Endothelial cell of umbilical vein (primary cell): ENCODE data around the gene SVOP. TPM values are rescaled to one million over a fixed set of nuclear protein-coding genes. Genes with fewer than 3 reads are reported as not detected.

ENCODE experiments used
- BruUV-seq: library from RNA; stranded (reverse); fragments of 400-500 nt; replicated peaks from 2 replicates; lab custom pipeline; 2021; lab: Mats Ljungman, UMichigan
- CTCF ChIA-PET: fragments of 300-600, 350-600 bp; sonication (Branson Sonifier 250); formaldehyde crosslinking; loops from one replicate; lab custom pipeline; 2021; ENCODE audit warnings: antibody characterized with exemption, inconsistent platforms; lab: Charles Lee
- POLR2A ChIA-PET: fragments of 300-600, 350-600 bp; sonication (Branson Sonifier 250); formaldehyde crosslinking; loops from one replicate; lab custom pipeline; 2021; ENCODE audit warnings: antibody characterized with exemption, inconsistent platforms; lab: Charles Lee
- DNase-seq: peaks from one replicate; pipeline ENCODE4 v3.0.0-alpha.2; 2011; ENCODE audit warnings: low read depth, low spot score
- FAIRE-seq: peaks from 2 replicates; lab custom pipeline; 2011; peaks lifted over from hg19 to GRCh38; lab: Jason Lieb, UNC
- H2AFZ ChIP-seq: 2 replicates; pipeline ENCODE4 v1.6.0; 2012; ENCODE audit warnings: low read depth, low read length, control low read depth, inconsistent platforms
- H3K27ac ChIP-seq: 2 replicates; pipeline ENCODE4 v1.5.1; 2011; ENCODE audit warnings: low read depth, mild to moderate bottlenecking, control low read depth, low read length, moderate library complexity; ENCODE audit not compliant: insufficient read depth
- H3K27me3 ChIP-seq, 2 experiments: 2 replicates each; pipeline versions ENCODE4 v1.6.0 to v1.6.1; 2011; ENCODE audit warnings: low read length in 2 of 2, mixed read lengths in 1 of 2; ENCODE audit not compliant: control insufficient read depth in 2 of 2, insufficient read depth in 2 of 2
- H3K36me3 ChIP-seq, 2 experiments: 2 replicates in 1 of 2; 3 replicates in 1 of 2; pipeline ENCODE4 v1.5.1; 2011; ENCODE audit warnings: low read length in 2 of 2, mild to moderate bottlenecking in 1 of 2, moderate library complexity in 1 of 2; ENCODE audit not compliant: control insufficient read depth in 2 of 2, insufficient read depth in 2 of 2; ENCODE audit errors: extremely low read depth in 1 of 2
- H3K4me1 ChIP-seq: 3 replicates; pipeline ENCODE4 v1.5.1; 2011; ENCODE audit warnings: mild to moderate bottlenecking, low read length; ENCODE audit not compliant: control insufficient read depth, insufficient read depth; ENCODE audit errors: extremely low read depth
- H3K4me2 ChIP-seq: 2 replicates; pipeline ENCODE4 v1.6.1; 2011; ENCODE audit warnings: low read length, control low read depth, mixed read lengths; ENCODE audit not compliant: insufficient read depth
- H3K4me3 ChIP-seq, 3 experiments: fragments of 200-600 bp in 1 of 3; sonication (generic), shearing (Covaris generic) in 1 of 3; replicated peaks in 1 of 3; 2 replicates each; pipeline ENCODE4 v1.5.1; 2011 to 2016; ENCODE audit warnings: control low read depth in 3 of 3, low read length in 3 of 3, mild to moderate bottlenecking in 2 of 3, inconsistent platforms in 1 of 3, low read depth in 1 of 3, moderate library complexity in 1 of 3; ENCODE audit not compliant: insufficient read depth in 1 of 3
- H3K79me2 ChIP-seq: 2 replicates; pipeline ENCODE4 v1.6.0; 2012; ENCODE audit warnings: low read length, inconsistent platforms; ENCODE audit not compliant: control insufficient read depth, insufficient read depth
- H3K9ac ChIP-seq: replicated peaks from 2 replicates; pipeline ENCODE3; 2011; ENCODE audit warnings: low read length, control low read depth; ENCODE audit not compliant: insufficient read depth; ENCODE audit errors: extremely low read depth
- H3K9me1 ChIP-seq: replicated peaks from 3 replicates; pipeline ENCODE4 v1.6.0; 2011; ENCODE audit warnings: mild to moderate bottlenecking, low read length; ENCODE audit not compliant: control insufficient read depth, insufficient read depth; ENCODE audit errors: extremely low read depth
- H3K9me3 ChIP-seq: replicated peaks from 2 replicates; pipeline ENCODE4 v1.5.1; 2012; ENCODE audit warnings: low read length, inconsistent platforms; ENCODE audit not compliant: control insufficient read depth, insufficient read depth
- H4K20me1 ChIP-seq: replicated peaks from 2 replicates; pipeline ENCODE3; 2011; ENCODE audit warnings: mild to moderate bottlenecking, low read length; ENCODE audit not compliant: control insufficient read depth, insufficient read depth; ENCODE audit errors: extremely low read depth
- EZH2 ChIP-seq: IDR thresholded peaks from 2 replicates; pipeline ENCODE4 v1.6.1; 2012; ENCODE audit warnings: borderline replicate concordance, low read depth, mild to moderate bottlenecking, moderate library complexity, low read length, inconsistent platforms; ENCODE audit not compliant: severe bottlenecking
- FOS ChIP-seq: IDR thresholded peaks from 2 replicates; pipeline ENCODE4 v1.6.1; 2011; ENCODE audit warnings: mild to moderate bottlenecking, low read length, moderate library complexity, borderline replicate concordance; ENCODE audit not compliant: insufficient read depth
- GATA2 ChIP-seq: IDR thresholded peaks from 2 replicates; pipeline ENCODE4 v1.7.0; 2011; ENCODE audit warnings: low read depth, mild to moderate bottlenecking, moderate library complexity, mixed read lengths, low read length; ENCODE audit not compliant: insufficient read length, insufficient read depth
- JUN ChIP-seq: IDR thresholded peaks from 2 replicates; pipeline ENCODE4 v1.6.1; 2011; ENCODE audit warnings: borderline replicate concordance, low read depth; ENCODE audit not compliant: insufficient read length, insufficient read depth
- MYC ChIP-seq: IDR thresholded peaks from one replicate; pipeline ENCODE4 v1.6.1; 2011; ENCODE audit warnings: mild to moderate bottlenecking, low read depth, low read length
- POLR2A ChIP-seq: IDR thresholded peaks from 2 replicates; pipeline ENCODE4 v1.6.1; 2012; ENCODE audit warnings: low read depth, mild to moderate bottlenecking, control low read depth, low read length
- POLR2AphosphoS5 ChIP-seq: IDR thresholded peaks from 2 replicates; pipeline ENCODE4 v1.6.1; 2012; ENCODE audit warnings: low read depth, mild to moderate bottlenecking, control low read depth, low read length, moderate library complexity; ENCODE audit not compliant: insufficient read depth
- dilution Hi-C: fragments of 300-500 bp; cut with MboI; formaldehyde crosslinking; loops from one replicate; pipeline ENCODE4 v1.15.0; 2019; ENCODE audit warnings: low sequenced_read_pairs; ENCODE audit not compliant: extremely low pct_ligation_motif_present
- intact Hi-C: fragments of 100-400 bp; cut with micrococcal nuclease; formaldehyde crosslinking; loops from one replicate; pipeline ENCODE4 v1.10.0; 2022
- polyA plus RNA-seq, 4 experiments: library from polyadenylated mRNA; depleted of rRNA in 3 of 4; stranded (reverse) in 3 of 4; unstranded in 1 of 4; fragments of >200 nt; gene quantifications; 2 replicates each; pipeline versions ENCODE4 v1.2.1 to v1.2.3, GENCODE V29; 2011 to 2012; ENCODE audit warnings: missing spikeins in 1 of 4
- total RNA-seq: library from RNA; stranded (reverse); gene quantifications from 2 replicates; pipeline ENCODE4 v1.2.3, GENCODE V29; 2021
- TF ChIP-seq, protein P1 (sequence below), 2 donors: IDR thresholded peaks; 1 replicate in 1 of 2; 2 replicates in 1 of 2; pipeline ENCODE4 v1.5.1; 2011; ENCODE audit warnings: low read length in 2 of 2, mild to moderate bottlenecking in 2 of 2, moderate library complexity in 2 of 2, control low read depth in 1 of 2, inconsistent platforms in 1 of 2, low read depth in 1 of 2; ENCODE audit not compliant: insufficient read depth in 1 of 2; ENCODE audit errors: extremely low read depth in 1 of 2
- TF ChIP-seq, protein P2 (sequence below): IDR thresholded peaks from 2 replicates; pipeline ENCODE4 v1.6.1; 2011; ENCODE audit not compliant: insufficient read depth, insufficient read length

Gene SVOP
- total and polyA plus RNA-seq, 2 donors (not counting 3 experiments of a cell fraction or from before 2014, with no cell fraction given) = not detected

DNA sequence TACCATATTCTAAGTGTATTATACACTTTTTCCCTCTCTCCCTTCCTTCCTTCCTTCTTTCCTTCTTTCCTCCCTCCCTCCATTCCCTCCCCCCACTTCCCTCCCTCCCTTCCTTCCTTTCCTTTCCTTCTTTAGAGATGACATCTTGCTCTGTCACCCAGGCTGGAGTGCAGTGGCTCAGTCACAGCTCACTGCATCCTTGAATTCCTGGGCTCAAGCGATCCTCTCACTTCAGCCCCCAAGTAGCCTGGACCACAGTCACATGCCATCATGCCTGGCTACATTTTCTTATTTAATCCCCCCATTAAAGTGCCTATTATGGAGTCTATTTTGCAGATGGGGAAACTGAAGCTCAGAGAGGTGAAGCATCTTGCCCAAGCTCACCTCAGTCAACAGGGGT is 55.0 kb downstream of the SVOP start:
- H3K27me3 ChIP-seq = no peaks in the 10 kb centered on the region
- no peaks in the 10 kb centered on the region for H3K9me1 ChIP-seq
- ChIA-PET CTCF (interaction anchor here (1.4 kb wide), 1 partner anchor 15 kb away, joined by 5 read pairs; no protein-coding TSS in a partner anchor), POLR2A (no interaction called here)
- DNase-seq (no peak), FAIRE-seq (no peak)
- H3K9ac ChIP-seq = no peak overlapping the region
- no peak overlapping the region for H2AFZ ChIP-seq
- TF ChIP-seq GATA2 (no peak), MYC (no peak), POLR2AphosphoS5 (no peak), EZH2 (no peak), POLR2A (no peak), FOS (no peak), JUN (no peak)
- TF ChIP-seq, protein P1, sequence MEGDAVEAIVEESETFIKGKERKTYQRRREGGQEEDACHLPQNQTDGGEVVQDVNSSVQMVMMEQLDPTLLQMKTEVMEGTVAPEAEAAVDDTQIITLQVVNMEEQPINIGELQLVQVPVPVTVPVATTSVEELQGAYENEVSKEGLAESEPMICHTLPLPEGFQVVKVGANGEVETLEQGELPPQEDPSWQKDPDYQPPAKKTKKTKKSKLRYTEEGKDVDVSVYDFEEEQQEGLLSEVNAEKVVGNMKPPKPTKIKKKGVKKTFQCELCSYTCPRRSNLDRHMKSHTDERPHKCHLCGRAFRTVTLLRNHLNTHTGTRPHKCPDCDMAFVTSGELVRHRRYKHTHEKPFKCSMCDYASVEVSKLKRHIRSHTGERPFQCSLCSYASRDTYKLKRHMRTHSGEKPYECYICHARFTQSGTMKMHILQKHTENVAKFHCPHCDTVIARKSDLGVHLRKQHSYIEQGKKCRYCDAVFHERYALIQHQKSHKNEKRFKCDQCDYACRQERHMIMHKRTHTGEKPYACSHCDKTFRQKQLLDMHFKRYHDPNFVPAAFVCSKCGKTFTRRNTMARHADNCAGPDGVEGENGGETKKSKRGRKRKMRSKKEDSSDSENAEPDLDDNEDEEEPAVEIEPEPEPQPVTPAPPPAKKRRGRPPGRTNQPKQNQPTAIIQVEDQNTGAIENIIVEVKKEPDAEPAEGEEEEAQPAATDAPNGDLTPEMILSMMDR (IDR thresholded peaks at IDR 0.05; ENCODE audit: extremely low read depth in 1 of 2, insufficient read depth in 1 of 2, low read depth in 1 of 2, low read length in 2 of 2) = no peak
- TF ChIP-seq, protein P2, sequence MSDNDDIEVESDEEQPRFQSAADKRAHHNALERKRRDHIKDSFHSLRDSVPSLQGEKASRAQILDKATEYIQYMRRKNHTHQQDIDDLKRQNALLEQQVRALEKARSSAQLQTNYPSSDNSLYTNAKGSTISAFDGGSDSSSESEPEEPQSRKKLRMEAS = no peak
- H3K4me2 ChIP-seq = no peak overlapping the region
- no peak overlapping the region for H3K4me3 ChIP-seq
- no peaks in the 10 kb centered on the region for H3K4me1 ChIP-seq
- H3K36me3 ChIP-seq = no peaks in the 10 kb centered on the region
- H3K27ac ChIP-seq = no peak overlapping the region
- no TSS peak for BruUV-seq
- H3K9me3 ChIP-seq = no peaks in the 10 kb centered on the region
- H3K79me2 ChIP-seq = no peaks in the 10 kb centered on the region
- dilution Hi-C loops (no loop called here), intact Hi-C loops (no loop called here)
- H4K20me1 ChIP-seq = no peaks in the 10 kb centered on the region
